ENCODE measurements around the gene SIRT7. TPM values are rescaled to one million over a fixed set of nuclear protein-coding genes. Genes with fewer than 3 reads are reported as not detected.

The SIRT7 gene
- total RNA-seq, 4 donors from 2014 or later: 15.4 to 25.7 (median 20.2) TPM

GRCh38 chr17:81863123-81863675 lies 54.8 kb downstream of the SIRT7 start:
- no peak for DNase-seq (ENCODE audit: low spot score)

More at GRCh38 chr17:81863123-81863675, 54.8 kb downstream of the SIRT7 start:
- TF ChIP-seq CTCF (IDR thresholded peaks at IDR 0.05): no peak
- ATAC-seq (ENCODE audit: low FRiP score): no peak

Other genes starting within 250 kb of the SIRT7 start
- gene ARL16, start 234.4 kb downstream of the SIRT7 start, total RNA-seq: 10 to 100 TPM; 18.8 to 28.8 (median 26.9) TPM
- gene HGS, start 234.2 kb downstream of the SIRT7 start, total RNA-seq: 100 to 1,000 TPM in 1 of 4 donors, 10 to 100 TPM in 3; 54.0 to 117 (median 66.9) TPM
- gene MRPL12, start 214.8 kb downstream of the SIRT7 start, total RNA-seq: 10 to 100 TPM; 31.4 to 55.8 (median 49.2) TPM
- 10 to 100 TPM; 11.4 to 22.4 (median 14.0) TPM for gene SLC25A10, start 205.9 kb downstream of the SIRT7 start, total RNA-seq
- not detected for gene GCGR, start 114.0 kb downstream of the SIRT7 start, total RNA-seq
- 10 to 100 TPM; 49.6 to 78.5 (median 57.2) TPM for gene MCRIP1, start 84.9 kb downstream of the SIRT7 start, total RNA-seq
- gene PPP1R27, start 83.1 kb downstream of the SIRT7 start, total RNA-seq: under 1 TPM in 1 of 4 donors, not detected in 3; 0.65 TPM
- gene P4HB, start 57.6 kb downstream of the SIRT7 start, total RNA-seq: 100 to 1,000 TPM; 366 to 725 (median 608) TPM
- gene ARHGDIA, start 46.8 kb downstream of the SIRT7 start, total RNA-seq: 100 to 1,000 TPM; 125 to 250 (median 161) TPM
- 10 to 100 TPM; 31.5 to 80.7 (median 41.6) TPM for gene ALYREF, start 26.6 kb downstream of the SIRT7 start, total RNA-seq
- gene ANAPC11, start 26.5 kb downstream of the SIRT7 start, total RNA-seq: 100 to 1,000 TPM in 3 of 4 donors, 10 to 100 TPM in 1; 82.3 to 152 (median 114) TPM
- 1 to 10 TPM in 1 of 4 donors, not detected in 3; 1.4 TPM for gene NPB, start 15.9 kb downstream of the SIRT7 start, total RNA-seq
- gene PCYT2, start 6.8 kb downstream of the SIRT7 start, total RNA-seq: 10 to 100 TPM; 36.5 to 64.7 (median 45.5) TPM
- gene MAFG, start 9.6 kb upstream of the SIRT7 start, total RNA-seq: 10 to 100 TPM; 22.2 to 31.5 (median 25.6) TPM
- 10 to 100 TPM in 2 of 4 donors, 1 to 10 TPM in 2; 4.8 to 13.9 (median 10.8) TPM for gene PYCR1, start 19.1 kb upstream of the SIRT7 start, total RNA-seq
- not detected for gene MYADML2, start 29.1 kb upstream of the SIRT7 start, total RNA-seq
- gene NOTUM, start 43.0 kb upstream of the SIRT7 start, total RNA-seq: not detected
- gene ASPSCR1, start 59.5 kb upstream of the SIRT7 start, total RNA-seq: 10 to 100 TPM; 12.6 to 24.3 (median 15.1) TPM
- gene CENPX, start 104.7 kb upstream of the SIRT7 start, total RNA-seq: 10 to 100 TPM; 41.1 to 77.2 (median 59.8) TPM
- 10 to 100 TPM in 1 of 4 donors, 1 to 10 TPM in 3; 4.7 to 12.3 (median 5.6) TPM for gene LRRC45, start 105.1 kb upstream of the SIRT7 start, total RNA-seq
- 10 to 100 TPM in 3 of 4 donors, 1 to 10 TPM in 1; 7.9 to 25.1 (median 12.0) TPM for gene RAC3, start 113.5 kb upstream of the SIRT7 start, total RNA-seq
- 100 to 1,000 TPM; 190 to 327 (median 225) TPM for gene DCXR, start 119.5 kb upstream of the SIRT7 start, total RNA-seq
- 10 to 100 TPM; 20.2 to 51.3 (median 32.0) TPM for gene RFNG, start 133.6 kb upstream of the SIRT7 start, total RNA-seq
- 10 to 100 TPM; 67.3 to 86.8 (median 81.4) TPM for gene GPS1, start 133.7 kb upstream of the SIRT7 start, total RNA-seq
- gene DUS1L, start 147.6 kb upstream of the SIRT7 start, total RNA-seq: 10 to 100 TPM; 58.1 to 90.3 (median 85.7) TPM
- 1,000 to 10,000 TPM in 1 of 4 donors, 100 to 1,000 TPM in 3; 313 to 1,522 (median 467) TPM for gene FASN, start 180.1 kb upstream of the SIRT7 start, total RNA-seq